VCaP (cell line): ENCODE results near the gene RBM27.
"Not testable (repeated sequence)": the region's sequence is repeated elsewhere in the genome, so short reads cannot be mapped to it uniquely, and the experiment has no call there.

Source experiments
- H3K27ac ChIP-seq: fragments of 450-650 bp; 2 replicates; pipeline ENCODE4 v1.5.1; 2017
- CTCF ChIP-seq: fragments of 450-650 bp; conservative IDR thresholded peaks from 2 replicates; pipeline ENCODE4 v1.5.1; 2017; ENCODE audit warnings: mild to moderate bottlenecking, moderate library complexity

RBM27 gene

GRCh38 chr5:146203011-146203871, at the start of gene RBM27:
Gene RBM27 (plus strand): TSS chr5:146203605. CDS start chr5:146203766, 161 bp downstream.
- H3K27ac ChIP-seq, result peak within 1 kb of the TSS; percentile 72
- TF ChIP-seq CTCF, result no peak

- TF ChIP-seq CTCF, result no peak
- H3K27ac ChIP-seq, result no peak overlapping the region
Observed at GRCh38 chr5:146158255-146158654, 45.1 kb upstream of the RBM27 start.

- H3K27ac ChIP-seq, result no peak overlapping the region
- no peak for TF ChIP-seq CTCF
Observed at GRCh38 chr5:146164382-146164781, 39.0 kb upstream of the RBM27 start.

- H3K27ac ChIP-seq, result no peak overlapping the region
- TF ChIP-seq CTCF, result no peak
Observed at GRCh38 chr5:146165460-146165859, 37.9 kb upstream of the RBM27 start.

- TF ChIP-seq CTCF, result no peak
Observed at GRCh38 chr5:146165903-146166302, 37.5 kb upstream of the RBM27 start.

GRCh38 chr5:146169076-146169475, 34.3 kb upstream of the RBM27 start:
- H3K27ac ChIP-seq, result no peak overlapping the region
- TF ChIP-seq CTCF, result no peak

More at GRCh38 chr5:146165903-146166302, 37.5 kb upstream of the RBM27 start:
- H3K27ac ChIP-seq, result no peak overlapping the region

- not testable (repeated sequence) for H3K27ac ChIP-seq
Observed at GRCh38 chr5:146173049-146173448, 30.4 kb upstream of the RBM27 start.

- no peak for TF ChIP-seq CTCF
- H3K27ac ChIP-seq, result no peak overlapping the region
Observed at GRCh38 chr5:146173597-146173996, 29.8 kb upstream of the RBM27 start.
